HepG2 (cell line): ENCODE results near the gene GUSB. TPM values are rescaled to one million over a fixed set of nuclear protein-coding genes. Genes with fewer than 3 reads are reported as not detected.
A peak's percentile ranks its signal among the peaks of the same experiment; 100 is the strongest.

Source experiments
- ADNP ChIP-seq: sonication (generic); formaldehyde crosslinking; IDR thresholded peaks from 2 replicates; pipeline ENCODE4 v1.4.0; 2020; ENCODE audit warnings: missing genetic modification reagents
- AGO1 ChIP-seq: fragments of 200-400 bp; formaldehyde crosslinking; IDR thresholded peaks from 2 replicates; pipeline ENCODE4 v1.6.1; 2017; ENCODE audit warnings: mild to moderate bottlenecking, low read depth, low read length, moderate library complexity; ENCODE audit not compliant: poor library complexity, severe bottlenecking
- DNMT1 ChIP-seq: sonication (generic); formaldehyde crosslinking; IDR thresholded peaks from 2 replicates; pipeline ENCODE4 v1.5.1; 2020; ENCODE audit warnings: mild to moderate bottlenecking, missing genetic modification reagents
- EHMT2 ChIP-seq: fragments of 200-600 bp; sonication (generic); IDR thresholded peaks from 2 replicates; pipeline ENCODE4 v1.7.0; 2017; ENCODE audit warnings: antibody characterized with exemption, low read depth, low read length, borderline replicate concordance
- GZF1 ChIP-seq: sonication (generic); formaldehyde crosslinking; IDR thresholded peaks from 2 replicates; pipeline ENCODE4 v1.5.1; 2020; ENCODE audit warnings: mild to moderate bottlenecking, missing genetic modification reagents
- HES4 ChIP-seq: sonication (generic); formaldehyde crosslinking; IDR thresholded peaks from 2 replicates; pipeline ENCODE4 v1.9.0; 2021; ENCODE audit warnings: mild to moderate bottlenecking, missing genetic modification reagents, borderline replicate concordance
- KDM1A ChIP-seq: IDR thresholded peaks from 2 replicates; pipeline ENCODE4 v1.6.1; 2016; ENCODE audit warnings: missing compliant biosample characterization
- KLF11 ChIP-seq: IDR thresholded peaks from 2 replicates; pipeline ENCODE4 v1.6.1; 2016; ENCODE audit warnings: missing compliant biosample characterization
- MAF1 ChIP-seq: sonication (generic); formaldehyde crosslinking; IDR thresholded peaks from 2 replicates; pipeline ENCODE4 v1.5.0; 2020; ENCODE audit warnings: missing genetic modification reagents, borderline replicate concordance
- MXD4 ChIP-seq: IDR thresholded peaks from 2 replicates; pipeline ENCODE4 v1.6.1; 2016; ENCODE audit warnings: mild to moderate bottlenecking, missing biosample characterization, missing genetic modification reagents
- PPARG ChIP-seq: conservative IDR thresholded peaks from 2 replicates; pipeline ENCODE4 v1.6.1; 2016; ENCODE audit warnings: missing biosample characterization, missing genetic modification reagents
- RNF219 ChIP-seq: sonication (generic); formaldehyde crosslinking; IDR thresholded peaks from 2 replicates; pipeline ENCODE4 v1.5.0; 2020; ENCODE audit warnings: mild to moderate bottlenecking, missing genetic modification reagents
- YEATS2 ChIP-seq: sonication (generic); formaldehyde crosslinking; IDR thresholded peaks from 2 replicates; pipeline ENCODE4 v1.4.0; 2020; ENCODE audit warnings: missing genetic modification reagents, borderline replicate concordance
- ZFAT ChIP-seq: sonication (generic); formaldehyde crosslinking; conservative IDR thresholded peaks from 2 replicates; pipeline ENCODE4 v1.8.1; 2023; ENCODE audit warnings: missing genetic modification reagents, inconsistent platforms
- ZFY ChIP-seq: sonication (generic); formaldehyde crosslinking; IDR thresholded peaks from 2 replicates; pipeline ENCODE4 v1.4.0; 2020; ENCODE audit warnings: missing genetic modification reagents
- ZNF12 ChIP-seq: sonication (generic); formaldehyde crosslinking; IDR thresholded peaks from 2 replicates; pipeline ENCODE4 v1.5.0; 2020; ENCODE audit warnings: missing genetic modification reagents
- ZNF251 ChIP-seq: sonication (generic); formaldehyde crosslinking; IDR thresholded peaks from 2 replicates; pipeline ENCODE4 v1.9.0; 2021; ENCODE audit warnings: mild to moderate bottlenecking, missing genetic modification reagents
- ZNF33A ChIP-seq: sonication (generic); formaldehyde crosslinking; IDR thresholded peaks from 2 replicates; pipeline ENCODE4 v1.5.1; 2020; ENCODE audit warnings: missing genetic modification reagents, mild to moderate bottlenecking, moderate library complexity, borderline replicate concordance
- ZNF441 ChIP-seq: sonication (generic); formaldehyde crosslinking; IDR thresholded peaks from 2 replicates; pipeline ENCODE4 v1.7.0; 2021; ENCODE audit warnings: missing genetic modification reagents, borderline replicate concordance
- ZNF567 ChIP-seq: sonication (generic); formaldehyde crosslinking; IDR thresholded peaks from 2 replicates; pipeline ENCODE4 v1.8.1; 2023; ENCODE audit warnings: mild to moderate bottlenecking, missing genetic modification reagents, borderline replicate concordance
- polyA plus RNA-seq, 8 experiments: library from polyadenylated mRNA; depleted of rRNA in 3 of 8; stranded (reverse) in 7 of 8; unstranded in 1 of 8; fragments of >200 nt; fragmentation: Illumina TruSeq in 4 of 8; extraction: Trizol in 4 of 8; gene quantifications; 2 replicates each; pipeline versions ENCODE4 v1.2.1 to v1.2.3, GENCODE V29; 2011 to 2016; ENCODE audit warnings: low read depth in 4 of 8, missing spikeins in 1 of 8, mixed read lengths in 1 of 8; ENCODE audit not compliant: insufficient read depth in 1 of 8
- total RNA-seq, 5 experiments: library from RNA; depleted of rRNA; stranded (reverse); fragments of >200 nt; fragmentation: Illumina TruSeq; extraction: Trizol; gene quantifications; 2 replicates each; pipeline ENCODE4 v1.2.3, GENCODE V29; 2016; ENCODE audit warnings: low read depth in 1 of 5
- TF ChIP-seq, protein P1 (sequence below): sonication (generic); formaldehyde crosslinking; IDR thresholded peaks from 2 replicates; pipeline ENCODE4 v1.8.0; 2022; ENCODE audit warnings: mild to moderate bottlenecking, missing genetic modification reagents, borderline replicate concordance
- TF ChIP-seq, protein P2 (sequence below): sonication (generic); formaldehyde crosslinking; IDR thresholded peaks from 2 replicates; pipeline ENCODE4 v1.5.0; 2020; ENCODE audit warnings: missing genetic modification reagents

Gene GUSB
- total and polyA plus RNA-seq, 2 of the 13 experiments (the other 11 are each of a cell fraction or from before 2014, with no cell fraction given), result 18.8 to 60.0 TPM

- TF ChIP-seq RNF219 (0 out of 2 replicates have a peak, but pooled peaks have one; percentile 48), ZNF12 (CRISPR knock-in tag) (peak; percentile 47; the same call in 1 of the 2 replicates), KDM1A (CRISPR knock-in tag) (peak; percentile 50; the same call in 1 of the 2 replicates), ZNF441 (CRISPR knock-in tag) (0 out of 2 replicates have a peak, but pooled peaks have one; percentile 47), DNMT1 (CRISPR knock-in tag) (no peak), ADNP (CRISPR knock-in tag) (0 out of 2 replicates have a peak, but pooled peaks have one; percentile 68), GZF1 (CRISPR knock-in tag) (peak; percentile 29; the same call in 1 of the 2 replicates), MAF1 (0 out of 2 replicates have a peak, but pooled peaks have one; percentile 27), ZFY (CRISPR knock-in tag) (peak; percentile 96), ZNF33A (no peak; the same call in 1 of the 2 replicates), EHMT2 (no peak), ZFAT (CRISPR knock-in tag) (peak; percentile 70), PPARG (CRISPR knock-in tag) (peak; percentile 84), MXD4 (peak; percentile 97), YEATS2 (CRISPR knock-in tag) (peak; percentile 99), HES4 (peak; percentile 97), KLF11 (CRISPR knock-in tag) (peak; percentile 75; the same call in 1 of the 2 replicates), ZNF567 (CRISPR knock-in tag) (0 out of 2 replicates have a peak, but pooled peaks have one; percentile 85), AGO1 (no peak), ZNF251 (CRISPR knock-in tag) (no peak)
- TF ChIP-seq, protein P1, sequence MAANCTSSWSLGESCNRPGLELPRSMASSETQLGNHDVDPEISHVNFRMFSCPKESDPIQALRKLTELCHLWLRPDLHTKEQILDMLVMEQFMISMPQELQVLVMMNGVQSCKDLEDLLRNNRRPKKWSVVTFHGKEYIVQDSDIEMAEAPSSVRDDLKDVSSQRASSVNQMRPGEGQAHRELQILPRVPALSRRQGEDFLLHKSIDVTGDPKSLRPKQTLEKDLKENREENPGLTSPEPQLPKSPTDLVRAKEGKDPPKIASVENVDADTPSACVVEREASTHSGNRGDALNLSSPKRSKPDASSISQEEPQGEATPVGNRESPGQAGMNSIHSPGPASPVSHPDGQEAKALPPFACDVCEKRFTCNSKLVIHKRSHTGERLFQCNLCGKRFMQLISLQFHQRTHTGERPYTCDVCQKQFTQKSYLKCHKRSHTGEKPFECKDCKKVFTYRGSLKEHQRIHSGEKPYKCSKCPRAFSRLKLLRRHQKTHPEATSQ (CRISPR knock-in tag), result peak; percentile 94; the same call in 1 of the 2 replicates
- TF ChIP-seq, protein P2, sequence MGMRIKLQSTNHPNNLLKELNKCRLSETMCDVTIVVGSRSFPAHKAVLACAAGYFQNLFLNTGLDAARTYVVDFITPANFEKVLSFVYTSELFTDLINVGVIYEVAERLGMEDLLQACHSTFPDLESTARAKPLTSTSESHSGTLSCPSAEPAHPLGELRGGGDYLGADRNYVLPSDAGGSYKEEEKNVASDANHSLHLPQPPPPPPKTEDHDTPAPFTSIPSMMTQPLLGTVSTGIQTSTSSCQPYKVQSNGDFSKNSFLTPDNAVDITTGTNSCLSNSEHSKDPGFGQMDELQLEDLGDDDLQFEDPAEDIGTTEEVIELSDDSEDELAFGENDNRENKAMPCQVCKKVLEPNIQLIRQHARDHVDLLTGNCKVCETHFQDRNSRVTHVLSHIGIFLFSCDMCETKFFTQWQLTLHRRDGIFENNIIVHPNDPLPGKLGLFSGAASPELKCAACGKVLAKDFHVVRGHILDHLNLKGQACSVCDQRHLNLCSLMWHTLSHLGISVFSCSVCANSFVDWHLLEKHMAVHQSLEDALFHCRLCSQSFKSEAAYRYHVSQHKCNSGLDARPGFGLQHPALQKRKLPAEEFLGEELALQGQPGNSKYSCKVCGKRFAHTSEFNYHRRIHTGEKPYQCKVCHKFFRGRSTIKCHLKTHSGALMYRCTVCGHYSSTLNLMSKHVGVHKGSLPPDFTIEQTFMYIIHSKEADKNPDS (CRISPR knock-in tag), result peak; percentile 90
Observed at GRCh38 chr7:65981965-65982792, at the start of gene GUSB (continued).
